ENCODE results near the gene KCNC3.

DNA sequence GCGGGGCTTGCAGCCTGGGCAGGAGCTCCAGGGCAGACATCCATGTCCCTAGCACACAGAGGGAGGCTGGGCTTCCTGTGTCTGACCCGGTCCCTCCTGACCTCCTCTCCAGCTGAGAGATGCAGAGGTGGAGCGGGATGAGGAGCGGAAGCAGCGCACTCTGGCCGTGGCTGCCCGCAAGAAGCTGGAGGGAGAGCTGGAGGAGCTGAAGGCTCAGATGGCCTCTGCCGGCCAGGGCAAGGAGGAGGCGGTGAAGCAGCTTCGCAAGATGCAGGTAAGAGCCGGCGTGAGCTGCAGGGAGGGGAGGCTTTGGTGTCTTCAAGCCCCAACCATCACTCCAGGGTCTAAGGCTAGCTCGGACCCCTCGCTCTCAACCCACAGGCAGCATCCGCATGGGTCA is 38.4 kb downstream of the KCNC3 start:
- TF ChIP-seq, protein P1, sequence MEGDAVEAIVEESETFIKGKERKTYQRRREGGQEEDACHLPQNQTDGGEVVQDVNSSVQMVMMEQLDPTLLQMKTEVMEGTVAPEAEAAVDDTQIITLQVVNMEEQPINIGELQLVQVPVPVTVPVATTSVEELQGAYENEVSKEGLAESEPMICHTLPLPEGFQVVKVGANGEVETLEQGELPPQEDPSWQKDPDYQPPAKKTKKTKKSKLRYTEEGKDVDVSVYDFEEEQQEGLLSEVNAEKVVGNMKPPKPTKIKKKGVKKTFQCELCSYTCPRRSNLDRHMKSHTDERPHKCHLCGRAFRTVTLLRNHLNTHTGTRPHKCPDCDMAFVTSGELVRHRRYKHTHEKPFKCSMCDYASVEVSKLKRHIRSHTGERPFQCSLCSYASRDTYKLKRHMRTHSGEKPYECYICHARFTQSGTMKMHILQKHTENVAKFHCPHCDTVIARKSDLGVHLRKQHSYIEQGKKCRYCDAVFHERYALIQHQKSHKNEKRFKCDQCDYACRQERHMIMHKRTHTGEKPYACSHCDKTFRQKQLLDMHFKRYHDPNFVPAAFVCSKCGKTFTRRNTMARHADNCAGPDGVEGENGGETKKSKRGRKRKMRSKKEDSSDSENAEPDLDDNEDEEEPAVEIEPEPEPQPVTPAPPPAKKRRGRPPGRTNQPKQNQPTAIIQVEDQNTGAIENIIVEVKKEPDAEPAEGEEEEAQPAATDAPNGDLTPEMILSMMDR (IDR thresholded peaks at IDR 0.05): no peak
- TF ChIP-seq POLR2AphosphoS5 (IDR thresholded peaks at IDR 0.05): no peak
